Activated CD4-positive, alpha-beta T cell treated with anti-CD3 and anti-CD28 coated beads, Interleukin-2, Interleukin-6, amounts not matched to agents 100 ng/mL and 50 ng/mL, durations not matched to agents 16 hours and 8 hours (primary cell): ENCODE results near the gene HFM1.
"Not testable (repeated sequence)": the region's sequence is repeated elsewhere in the genome, so short reads cannot be mapped to it uniquely, and the experiment has no call there.

Source experiments
- DNase-seq: peaks from one replicate; pipeline ENCODE4 v3.0.0-alpha.2; 2020

Gene HFM1, protein sequence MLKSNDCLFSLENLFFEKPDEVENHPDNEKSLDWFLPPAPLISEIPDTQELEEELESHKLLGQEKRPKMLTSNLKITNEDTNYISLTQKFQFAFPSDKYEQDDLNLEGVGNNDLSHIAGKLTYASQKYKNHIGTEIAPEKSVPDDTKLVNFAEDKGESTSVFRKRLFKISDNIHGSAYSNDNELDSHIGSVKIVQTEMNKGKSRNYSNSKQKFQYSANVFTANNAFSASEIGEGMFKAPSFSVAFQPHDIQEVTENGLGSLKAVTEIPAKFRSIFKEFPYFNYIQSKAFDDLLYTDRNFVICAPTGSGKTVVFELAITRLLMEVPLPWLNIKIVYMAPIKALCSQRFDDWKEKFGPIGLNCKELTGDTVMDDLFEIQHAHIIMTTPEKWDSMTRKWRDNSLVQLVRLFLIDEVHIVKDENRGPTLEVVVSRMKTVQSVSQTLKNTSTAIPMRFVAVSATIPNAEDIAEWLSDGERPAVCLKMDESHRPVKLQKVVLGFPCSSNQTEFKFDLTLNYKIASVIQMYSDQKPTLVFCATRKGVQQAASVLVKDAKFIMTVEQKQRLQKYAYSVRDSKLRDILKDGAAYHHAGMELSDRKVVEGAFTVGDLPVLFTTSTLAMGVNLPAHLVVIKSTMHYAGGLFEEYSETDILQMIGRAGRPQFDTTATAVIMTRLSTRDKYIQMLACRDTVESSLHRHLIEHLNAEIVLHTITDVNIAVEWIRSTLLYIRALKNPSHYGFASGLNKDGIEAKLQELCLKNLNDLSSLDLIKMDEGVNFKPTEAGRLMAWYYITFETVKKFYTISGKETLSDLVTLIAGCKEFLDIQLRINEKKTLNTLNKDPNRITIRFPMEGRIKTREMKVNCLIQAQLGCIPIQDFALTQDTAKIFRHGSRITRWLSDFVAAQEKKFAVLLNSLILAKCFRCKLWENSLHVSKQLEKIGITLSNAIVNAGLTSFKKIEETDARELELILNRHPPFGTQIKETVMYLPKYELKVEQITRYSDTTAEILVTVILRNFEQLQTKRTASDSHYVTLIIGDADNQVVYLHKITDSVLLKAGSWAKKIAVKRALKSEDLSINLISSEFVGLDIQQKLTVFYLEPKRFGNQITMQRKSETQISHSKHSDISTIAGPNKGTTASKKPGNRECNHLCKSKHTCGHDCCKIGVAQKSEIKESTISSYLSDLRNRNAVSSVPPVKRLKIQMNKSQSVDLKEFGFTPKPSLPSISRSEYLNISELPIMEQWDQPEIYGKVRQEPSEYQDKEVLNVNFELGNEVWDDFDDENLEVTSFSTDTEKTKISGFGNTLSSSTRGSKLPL (N-terminal part only)

DNA sequence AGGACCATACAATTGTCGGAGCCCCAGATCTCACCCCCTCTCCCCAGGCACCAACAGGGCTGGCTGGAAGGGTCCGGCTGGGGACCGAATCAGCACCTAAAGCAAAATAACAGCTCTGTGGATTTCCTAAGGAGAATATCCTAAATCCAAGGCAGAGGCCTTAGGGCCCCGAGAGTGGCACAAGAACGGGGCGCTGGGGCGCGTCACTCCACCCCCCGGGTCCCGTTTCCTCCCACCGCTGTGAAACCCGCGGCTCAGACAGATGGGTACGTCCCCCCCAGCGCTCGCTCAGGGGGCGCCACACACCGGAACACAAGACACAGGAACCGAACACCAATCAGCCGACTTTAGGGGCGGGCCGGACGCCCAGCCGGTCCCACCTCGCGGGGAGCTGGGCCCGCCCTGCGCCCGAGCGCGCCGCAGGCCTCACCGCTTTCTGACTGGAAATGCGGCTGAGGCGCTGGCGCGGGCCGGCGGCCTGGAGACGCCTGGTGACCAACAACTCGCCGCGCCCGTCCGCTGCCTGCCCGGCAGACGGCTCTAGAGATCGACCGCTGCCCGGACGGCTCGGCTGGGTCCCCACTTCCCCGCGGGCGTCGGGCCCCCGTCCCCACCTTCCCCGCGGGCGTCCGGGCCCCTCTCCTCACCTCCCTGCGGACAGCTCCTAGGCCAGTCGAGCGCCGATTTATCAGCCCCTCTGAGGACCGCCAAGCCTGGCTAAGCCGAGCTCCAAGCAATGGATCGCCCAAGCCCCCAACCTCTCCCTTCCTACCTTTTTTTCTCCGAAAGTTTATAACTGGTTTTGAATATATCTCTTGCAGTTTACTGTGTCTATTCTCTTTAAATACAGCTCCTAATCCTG is at the start of gene HFM1:
Gene HFM1 (minus strand): TSS at position 687 of the 862 bp plus-strand sequence. CDS start 3,755 bp downstream, outside the sequence.
- DNase-seq = peak; percentile 72

DNA sequence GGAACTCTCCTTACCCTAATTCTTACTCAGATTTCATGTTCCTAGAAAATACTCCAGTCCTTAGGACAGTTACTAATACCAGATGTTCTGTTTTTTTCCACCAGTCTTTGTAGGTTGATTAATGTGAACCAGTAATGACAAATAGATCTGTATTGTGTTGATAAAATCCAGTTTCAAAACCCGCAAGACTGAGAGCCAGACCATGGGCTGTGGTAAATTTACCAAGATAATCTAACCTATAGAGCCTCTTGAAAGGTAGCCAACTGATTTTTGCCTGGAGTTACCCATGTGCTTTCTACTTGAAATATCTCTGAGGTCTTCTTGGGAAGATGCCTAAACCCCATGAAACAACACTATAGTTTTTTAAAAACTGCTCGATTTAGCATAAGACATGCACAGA is 49.5 kb upstream of the HFM1 start:
- DNase-seq = no peak

DNA sequence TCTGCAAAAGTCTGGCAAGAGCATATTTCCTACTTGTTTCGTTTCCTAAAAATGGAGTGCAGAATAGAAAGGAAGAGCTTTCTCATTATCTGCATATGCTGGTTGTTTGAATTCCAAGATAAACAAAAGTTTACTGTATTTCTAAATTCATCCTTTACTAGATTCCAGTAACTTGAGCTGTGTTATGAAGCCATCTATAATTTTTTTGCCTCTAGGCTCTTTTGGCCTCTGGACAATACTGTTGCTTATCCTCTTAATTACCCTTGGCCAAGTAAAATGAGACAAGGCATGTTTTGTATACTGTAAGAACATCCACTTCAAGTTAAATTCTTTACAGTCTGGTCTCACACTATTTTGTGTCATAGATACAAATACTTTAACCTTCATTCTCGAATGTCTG is 45.6 kb upstream of the HFM1 start:
- no peak for DNase-seq

DNA sequence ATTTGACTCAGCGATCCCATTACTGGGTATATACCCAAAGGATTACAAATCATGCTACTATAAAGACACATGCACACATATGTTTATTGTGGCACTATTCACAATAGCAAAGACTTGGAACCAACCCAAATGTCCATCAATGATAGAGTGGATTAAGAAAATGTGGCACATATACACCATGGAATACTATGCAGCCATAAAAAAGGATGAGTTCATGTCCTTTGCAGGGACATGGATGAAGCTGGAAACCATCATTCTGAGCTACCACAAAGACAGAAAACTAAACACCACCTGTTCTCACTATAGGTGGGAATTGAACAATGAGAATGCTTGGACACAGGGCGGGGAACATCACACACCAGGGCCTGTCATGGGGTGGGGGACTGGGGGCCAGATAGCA is 43.1 kb upstream of the HFM1 start:
- not testable (repeated sequence) for DNase-seq

DNA sequence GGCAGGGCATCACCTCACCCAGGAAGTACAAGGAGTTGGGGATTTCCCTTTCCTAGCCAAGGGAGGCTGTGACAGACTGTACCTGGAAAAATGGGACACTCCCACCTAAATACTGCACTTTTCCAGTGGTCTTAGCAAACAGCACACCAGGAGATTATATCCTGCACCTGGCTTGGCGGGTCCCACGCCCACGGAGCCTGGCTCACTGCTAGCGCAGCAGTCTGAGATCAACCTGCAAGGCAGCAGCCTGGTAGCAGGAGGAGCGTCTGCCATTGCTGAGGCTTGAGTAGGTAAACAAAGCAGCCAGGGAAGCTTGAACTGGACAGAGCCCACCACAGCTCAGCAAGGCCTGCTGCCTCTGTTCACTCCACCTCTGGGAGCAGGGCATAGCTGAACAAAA is 37.3 kb upstream of the HFM1 start:
- not testable (repeated sequence) for DNase-seq

DNA sequence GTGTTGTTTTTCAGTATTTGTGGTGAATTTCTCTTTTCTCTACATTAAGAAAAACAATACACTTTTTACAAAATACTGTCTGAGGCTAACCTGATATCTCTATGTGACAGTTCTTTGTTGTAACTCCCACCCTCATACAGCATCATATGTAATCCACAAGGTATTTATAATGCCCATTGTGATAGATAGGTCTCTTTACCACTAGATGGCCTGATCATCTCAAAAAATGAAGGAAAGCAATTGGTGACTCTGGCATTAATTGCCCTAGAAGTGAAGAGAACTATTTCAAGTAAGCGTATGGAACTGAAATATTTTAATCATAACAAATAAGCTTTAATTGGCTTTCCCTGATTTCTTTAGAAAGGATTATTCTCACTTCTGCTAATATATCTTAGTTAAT is 36.2 kb upstream of the HFM1 start:
- peak; percentile 18 for DNase-seq

DNA sequence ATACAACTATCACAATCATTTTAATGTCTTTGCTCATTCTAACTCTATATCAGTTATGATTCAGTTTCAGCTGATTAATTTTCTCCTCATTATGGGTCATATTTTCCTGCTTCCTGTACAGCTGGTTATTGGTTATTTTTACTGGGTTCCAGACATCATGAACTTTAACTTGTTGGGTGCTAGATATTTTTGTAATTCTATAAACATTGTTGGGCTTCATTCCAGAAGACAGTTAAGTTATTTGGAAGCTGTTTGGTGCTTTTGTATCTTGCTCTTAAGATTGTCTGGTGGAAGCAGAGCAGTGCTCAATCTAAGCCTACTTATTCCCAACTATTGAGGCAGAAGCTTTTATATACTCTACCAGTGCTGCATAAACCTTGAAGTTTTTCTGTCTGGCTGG is 34.4 kb upstream of the HFM1 start:
- no peak for DNase-seq

DNA sequence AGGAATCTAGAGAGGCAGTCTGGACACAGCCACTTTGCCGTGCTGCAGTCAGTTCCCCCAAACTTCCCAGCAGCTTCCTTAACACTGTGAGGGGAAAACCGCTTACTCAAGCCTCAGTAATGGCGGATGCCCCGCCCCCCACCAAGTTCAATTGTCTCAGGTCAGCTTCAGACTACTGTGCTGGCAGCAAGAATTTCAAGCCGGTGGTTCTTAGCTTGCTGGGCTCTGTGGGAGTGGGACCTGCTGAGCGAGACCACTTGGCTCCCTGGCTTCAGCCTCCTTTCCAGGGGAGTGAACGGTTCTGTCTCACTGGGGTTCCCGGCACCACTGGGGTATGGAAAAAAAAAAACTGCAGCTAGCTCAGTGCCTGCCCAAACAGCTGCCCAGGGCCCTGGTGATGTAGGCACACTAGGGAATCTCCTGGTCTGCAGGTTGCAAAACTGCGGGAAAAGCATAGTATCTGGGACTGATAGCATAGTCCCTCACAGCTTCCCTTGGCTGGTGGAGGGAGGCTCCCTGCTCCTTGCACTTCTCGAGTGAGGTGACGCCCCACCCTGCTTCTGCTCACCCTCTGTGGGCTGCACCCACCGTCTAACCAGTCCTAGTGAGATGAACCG is 23.7 kb upstream of the HFM1 start:
- no peak for DNase-seq

DNA sequence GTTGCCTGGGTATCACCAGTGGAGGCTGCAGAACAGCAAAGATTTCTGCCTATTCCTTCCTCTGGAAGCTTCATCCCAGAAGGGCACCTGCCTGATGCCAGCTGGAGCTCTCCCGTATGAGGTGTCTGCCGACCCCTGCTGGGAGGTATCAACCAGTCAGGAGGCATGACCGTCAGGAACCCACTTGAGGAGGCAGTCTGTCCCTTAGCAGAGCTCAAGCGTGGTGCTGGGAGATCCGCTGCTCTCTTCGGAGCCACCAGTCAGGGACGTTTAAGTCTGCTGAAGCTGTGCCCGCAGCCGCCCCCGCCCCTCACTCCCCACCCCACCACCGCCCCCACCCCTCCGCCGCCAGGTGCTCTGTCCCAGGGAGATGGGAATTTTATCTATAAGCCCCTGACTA is 23.1 kb upstream of the HFM1 start:
- no peak for DNase-seq

DNA sequence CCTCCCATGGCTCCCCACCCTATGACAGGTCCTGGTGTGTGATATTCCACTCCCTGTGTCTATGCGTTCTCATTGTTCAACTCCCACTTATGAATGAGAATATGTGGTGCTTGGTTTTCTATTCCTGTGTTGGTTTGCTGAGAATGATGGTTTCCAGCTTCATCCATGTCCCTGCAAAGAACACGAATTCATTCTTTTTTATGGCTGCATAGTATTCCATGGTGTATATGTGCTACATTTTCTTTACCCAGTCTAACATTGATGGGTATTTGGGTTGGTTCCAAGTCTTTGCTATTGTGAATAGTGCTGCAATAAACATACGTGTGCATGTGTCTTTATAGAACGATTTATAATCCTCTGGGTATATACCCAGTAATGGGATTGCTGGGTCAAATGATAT is 17.9 kb upstream of the HFM1 start:
- DNase-seq = not testable (repeated sequence)

DNA sequence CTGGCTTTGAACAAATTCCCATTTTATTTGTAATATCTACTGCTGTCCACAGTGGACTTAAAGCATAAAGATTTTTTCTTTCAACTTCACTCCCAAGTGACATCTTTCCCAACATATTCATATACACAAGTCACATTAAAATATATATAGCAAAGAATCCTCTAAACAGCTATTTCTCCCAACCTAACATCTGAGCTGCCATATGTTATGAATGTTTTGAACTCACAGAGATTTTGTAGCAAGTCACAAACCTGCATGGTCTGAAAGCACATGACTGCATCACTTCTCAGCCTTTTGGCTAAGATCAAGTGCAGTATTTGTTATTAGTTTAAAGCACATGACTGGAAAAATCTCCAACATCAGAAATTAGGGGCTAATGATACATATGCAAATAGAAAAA is 7.7 kb upstream of the HFM1 start:
- DNase-seq = no peak

DNA sequence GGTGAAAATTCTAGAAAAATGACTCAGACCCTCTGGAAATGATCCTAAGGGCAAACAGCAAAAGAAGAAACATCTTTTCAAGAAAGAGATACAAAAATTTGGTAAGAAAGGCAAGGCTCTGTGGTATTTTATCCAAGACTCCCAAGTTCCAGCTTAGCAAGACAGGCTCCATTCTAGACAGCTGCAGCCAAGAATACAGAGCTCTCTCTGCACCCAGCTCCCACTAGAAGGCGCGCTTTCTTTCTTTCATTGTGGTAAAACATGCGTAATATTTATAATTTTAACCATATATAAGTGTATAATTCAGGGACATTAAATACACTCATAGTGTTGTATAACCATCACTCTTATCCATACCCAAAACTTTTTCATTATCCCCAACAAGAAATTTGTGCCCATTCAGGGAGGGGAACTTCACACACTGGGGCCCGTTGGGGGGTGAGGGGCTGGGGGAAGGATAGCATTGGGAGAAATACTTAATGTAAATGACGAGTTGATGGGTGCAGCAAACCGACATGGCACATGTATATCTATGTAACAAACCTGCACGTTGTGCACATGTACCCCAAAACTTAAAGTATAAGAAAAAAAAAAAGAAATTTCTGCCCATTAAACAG is 2.2 kb upstream of the HFM1 start:
- DNase-seq = no peak

DNA sequence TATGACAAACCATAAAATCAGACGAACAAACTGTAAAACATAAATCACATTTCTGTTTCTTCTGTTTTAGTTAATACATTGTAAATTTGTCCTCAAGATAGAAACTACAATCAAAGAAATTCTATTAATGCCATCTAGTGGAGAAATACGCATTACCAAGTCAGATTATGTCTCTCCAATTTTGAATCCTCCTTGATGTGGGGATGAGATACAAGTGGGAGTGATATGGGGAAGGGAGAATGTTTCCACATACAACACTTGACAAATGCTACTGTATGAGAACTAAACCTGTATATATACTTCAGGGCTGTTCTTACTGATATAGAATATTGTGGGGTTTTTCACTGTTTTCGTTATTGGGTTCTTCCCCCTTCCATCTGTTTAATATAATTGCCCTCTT is 2.6 kb downstream of the HFM1 start:
- DNase-seq = peak; percentile 10

DNA sequence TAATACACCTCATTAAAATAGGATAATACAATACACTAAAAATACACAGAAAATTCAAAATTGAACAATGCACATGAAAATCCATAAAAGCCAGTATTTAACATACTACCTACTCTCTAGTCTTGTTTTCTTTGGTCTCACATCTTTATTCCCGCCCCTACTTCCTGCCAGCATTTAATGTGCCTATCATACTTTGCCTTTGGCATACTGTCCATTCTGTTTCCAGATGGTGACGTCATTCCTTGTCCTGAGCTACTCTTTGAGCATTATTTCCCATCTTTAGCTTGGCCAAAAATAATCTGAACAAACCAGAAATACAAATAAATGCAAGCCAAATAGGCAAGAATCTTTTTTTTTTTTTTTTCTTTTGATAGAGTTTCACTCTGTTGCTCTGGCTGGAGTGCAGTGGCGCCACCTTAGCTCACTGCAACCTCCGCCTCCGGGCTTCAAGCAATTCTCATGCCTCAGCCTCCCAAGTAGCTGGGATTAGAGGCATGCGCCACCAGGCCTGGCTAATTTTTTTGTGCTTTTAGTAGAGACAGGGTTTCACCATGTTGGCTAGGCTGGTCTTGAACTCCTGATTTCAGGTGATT is 4.4 kb downstream of the HFM1 start:
- no peak for DNase-seq

DNA sequence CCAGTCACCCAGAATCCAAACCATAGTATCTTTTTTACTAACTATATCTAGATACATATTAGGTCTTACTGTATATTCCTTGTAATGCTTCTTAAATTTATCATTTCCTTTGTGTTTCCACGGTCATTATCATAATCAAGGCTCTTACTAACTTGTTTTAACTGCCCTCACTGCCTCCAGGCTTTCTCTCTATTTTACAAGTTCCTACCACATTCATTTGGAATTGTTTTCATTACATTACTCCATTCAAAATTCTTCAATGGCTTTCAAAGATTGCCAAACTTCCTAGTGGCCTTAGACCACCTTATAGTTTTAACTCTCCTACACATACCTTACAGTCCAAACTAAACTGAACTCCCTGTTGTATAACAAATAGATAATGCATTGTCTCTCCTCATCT is 6.3 kb downstream of the HFM1 start:
- no peak for DNase-seq

DNA sequence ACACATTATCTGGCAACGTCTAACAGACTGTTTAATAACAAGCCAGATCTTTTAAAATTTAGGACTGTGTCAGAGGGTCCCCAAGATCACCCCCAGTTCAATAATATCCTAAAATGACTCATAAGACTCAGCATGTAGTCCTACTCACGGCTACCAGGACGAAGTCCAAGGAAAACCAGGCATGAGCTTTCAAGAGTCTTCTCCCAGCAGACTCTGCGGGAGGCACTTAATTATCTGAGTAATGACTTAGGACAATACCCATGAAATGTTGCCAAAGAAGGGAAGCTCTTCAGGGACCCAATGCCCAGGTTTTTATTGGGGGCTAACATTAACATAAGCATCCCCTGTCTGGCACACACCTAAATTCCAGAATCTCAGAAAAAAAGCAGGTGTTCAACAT is 7.0 kb downstream of the HFM1 start:
- DNase-seq = no peak

DNA sequence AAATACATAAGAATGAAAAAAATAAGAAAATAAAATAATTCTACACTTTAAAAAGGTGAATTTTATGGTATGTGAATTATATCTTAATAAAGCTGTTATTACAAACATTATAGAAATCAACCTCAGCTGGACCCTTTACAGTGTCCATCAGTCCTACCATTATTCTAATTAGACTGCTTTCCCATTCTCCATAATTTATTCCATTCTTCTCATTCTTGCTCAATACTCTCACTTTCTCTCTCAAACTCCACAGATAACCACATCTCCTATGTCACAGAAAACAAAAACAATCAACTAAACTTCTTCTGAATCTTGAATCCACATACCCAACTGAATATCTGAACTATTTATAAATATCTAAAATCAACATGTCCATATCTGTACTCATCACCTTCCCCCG is 11.6 kb downstream of the HFM1 start:
- no peak for DNase-seq

DNA sequence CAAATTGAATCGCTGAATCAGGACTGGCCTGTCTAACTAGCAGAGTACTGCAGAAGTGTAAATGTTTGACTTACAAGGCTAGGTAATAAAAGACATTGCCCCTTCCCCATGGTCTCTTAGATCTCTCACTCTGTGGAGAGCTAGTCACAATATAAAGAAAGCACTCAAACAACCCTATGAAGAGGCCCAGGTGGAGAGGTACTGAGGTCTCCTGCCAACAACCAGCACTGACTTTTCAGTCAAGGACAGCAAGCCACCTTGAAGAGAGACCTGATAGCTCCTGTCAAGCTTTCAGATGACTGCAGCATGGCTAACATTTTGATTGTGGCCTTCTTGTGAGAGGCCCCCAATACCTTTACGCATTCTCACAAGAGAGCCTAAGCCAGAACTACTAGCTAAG is 18.5 kb downstream of the HFM1 start:
- no peak for DNase-seq

DNA sequence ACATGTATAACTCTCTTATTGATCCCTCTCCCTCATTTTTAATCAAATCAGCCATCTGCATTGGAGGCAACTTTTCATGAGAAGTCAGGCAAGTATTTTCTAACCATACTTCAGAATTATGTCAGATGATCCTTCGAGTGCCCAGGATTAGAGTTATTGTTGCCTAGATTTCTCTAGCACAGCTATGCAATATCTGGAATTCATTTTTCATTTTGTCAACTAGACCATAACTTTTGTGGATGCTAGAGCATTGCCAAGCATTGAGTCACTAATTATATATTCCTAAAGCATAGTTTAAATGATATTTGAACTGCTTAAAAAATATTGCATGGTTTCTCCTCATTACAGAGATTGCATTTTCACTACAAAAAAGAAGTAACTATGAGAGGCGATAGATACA is 21.2 kb downstream of the HFM1 start:
- DNase-seq = no peak

DNA sequence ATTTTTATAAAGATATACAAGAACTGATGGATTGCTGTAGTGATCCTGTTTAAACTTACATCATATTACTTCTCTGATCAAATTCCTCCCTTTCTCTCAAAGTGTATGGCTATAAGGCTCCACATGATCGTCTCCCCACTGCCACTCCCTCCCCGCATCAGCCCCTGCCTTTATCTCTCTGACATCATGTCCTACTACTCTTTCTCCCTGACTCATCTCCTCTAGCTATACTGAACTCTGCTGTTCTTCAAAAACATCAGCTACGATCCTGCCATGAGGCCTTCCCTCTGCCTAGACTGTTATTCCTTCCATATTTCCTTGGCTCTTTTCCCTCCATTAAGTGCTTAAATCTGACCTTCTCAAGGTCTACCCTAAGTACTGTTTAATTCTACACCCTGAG is 22.8 kb downstream of the HFM1 start:
- no peak for DNase-seq

DNA sequence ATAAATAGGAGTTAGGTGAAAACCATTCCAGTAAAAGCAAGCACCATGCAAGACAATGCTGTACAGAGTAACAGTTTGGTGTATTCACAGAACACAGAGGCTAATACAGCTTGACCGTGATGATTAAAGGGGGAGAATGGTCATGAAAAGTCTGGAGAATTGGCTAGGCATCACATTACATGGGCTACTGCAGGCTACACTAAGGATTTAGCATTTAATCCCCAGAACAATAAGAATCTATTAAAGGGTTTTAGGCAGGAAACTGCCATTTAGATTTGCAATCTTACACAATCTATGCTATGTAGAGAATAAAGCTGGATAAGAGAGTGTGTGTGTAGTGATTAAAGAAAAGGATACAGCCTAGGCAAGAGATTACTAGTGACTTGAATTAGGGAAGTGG is 30.6 kb downstream of the HFM1 start:
- no peak for DNase-seq
